Midbrain (tissue), 1 donor: ENCODE measurements around the gene SLC25A12.

ENCODE experiments used
- DNase-seq: peaks from one replicate; lab custom pipeline; 2025; lab: John Stamatoyannopoulos, UW

The SLC25A12 gene

GRCh38 chr2:171883275-171883893 is 10.7 kb downstream of the SLC25A12 start:
- DNase-seq, result no peak

- no peak for DNase-seq
Measured at GRCh38 chr2:171882089-171882769, 11.8 kb downstream of the SLC25A12 start.

- no peak for DNase-seq
Measured at GRCh38 chr2:171880774-171881173, 13.3 kb downstream of the SLC25A12 start.

- no peak for DNase-seq
Measured at GRCh38 chr2:171879865-171880264, 14.2 kb downstream of the SLC25A12 start.

- no peak for DNase-seq
Measured at GRCh38 chr2:171878481-171878993, 15.5 kb downstream of the SLC25A12 start.

- DNase-seq, result no peak
Measured at GRCh38 chr2:171874963-171875362, 19.1 kb downstream of the SLC25A12 start.

- DNase-seq, result no peak
Measured at GRCh38 chr2:171874517-171874916, 19.5 kb downstream of the SLC25A12 start.

GRCh38 chr2:171864357-171864985 is 29.6 kb downstream of the SLC25A12 start:
- DNase-seq, result no peak

- DNase-seq, result no peak
Measured at GRCh38 chr2:171862501-171862900, 31.5 kb downstream of the SLC25A12 start.

- no peak for DNase-seq
Measured at GRCh38 chr2:171858397-171858958, 35.6 kb downstream of the SLC25A12 start.

- no peak for DNase-seq
Measured at GRCh38 chr2:171855401-171855800, 38.6 kb downstream of the SLC25A12 start.

- DNase-seq, result no peak
Measured at GRCh38 chr2:171852366-171852888, 41.6 kb downstream of the SLC25A12 start.

- no peak for DNase-seq
Measured at GRCh38 chr2:171847627-171848026, 46.4 kb downstream of the SLC25A12 start.

GRCh38 chr2:171846894-171847293 is 47.1 kb downstream of the SLC25A12 start:
- DNase-seq, result no peak

GRCh38 chr2:171841996-171842395 is 52.0 kb downstream of the SLC25A12 start:
- DNase-seq, result no peak

- no peak for DNase-seq
Measured at GRCh38 chr2:171837736-171838135, 56.3 kb downstream of the SLC25A12 start.

- no peak for DNase-seq
Measured at GRCh38 chr2:171836146-171836910, 57.7 kb downstream of the SLC25A12 start.

- no peak for DNase-seq
Measured at GRCh38 chr2:171835386-171835785, 58.7 kb downstream of the SLC25A12 start.

GRCh38 chr2:171834286-171834685 is 59.8 kb downstream of the SLC25A12 start:
- DNase-seq, result no peak

GRCh38 chr2:171832489-171832888 is 61.6 kb downstream of the SLC25A12 start:
- no peak for DNase-seq

- no peak for DNase-seq
Measured at GRCh38 chr2:171830039-171830438, 64.0 kb downstream of the SLC25A12 start.

GRCh38 chr2:171824086-171824485 is 70.0 kb downstream of the SLC25A12 start:
- DNase-seq, result no peak
